HepG2 (cell line): Measurements from ENCODE around the gene NDUFAF5. TPM values are rescaled to one million over a fixed set of nuclear protein-coding genes. Genes with fewer than 3 reads are reported as not detected.

Experiments
- ATAC-seq: fragments of 200-7000 bp; cut with Tn5 transposase; 3 replicates; pipeline ENCODE4 v1.9.1; 2020; ENCODE audit warnings: mild to moderate bottlenecking, moderate library complexity
- BruUV-seq: library from RNA; stranded (reverse); fragments of 400-500 nt; replicated peaks from 2 replicates; lab custom pipeline; 2021; lab: Mats Ljungman, UMichigan
- CTCF ChIA-PET: fragments of 300-600 bp; formaldehyde crosslinking; extraction: SDS; loops from one replicate; lab custom pipeline; 2021; ENCODE audit warnings: low total read pairs, inconsistent platforms, low intra/inter-chr PET ratio; lab: Yijun Ruan, JAX
- POLR2A ChIA-PET: fragments of 350-600 bp; sonication (Branson Sonifier 250); formaldehyde crosslinking; loops from one replicate; lab custom pipeline; 2020; ENCODE audit warnings: antibody characterized with exemption, inconsistent platforms; lab: Yijun Ruan, JAX
- DNase-seq: peaks from one replicate; pipeline ENCODE4 v3.0.0-alpha.2; 2015; ENCODE audit warnings: low spot score
- FAIRE-seq: peaks from 3 replicates; lab custom pipeline; 2011; peaks lifted over from hg19 to GRCh38; lab: Jason Lieb, UNC
- H2AFZ ChIP-seq: one replicate; pipeline ENCODE4 v1.6.1; 2011; ENCODE audit warnings: low read length, inconsistent platforms
- H3K27ac ChIP-seq: fragments of 300-600 bp; 3 replicates; pipeline ENCODE4 v1.8.0; 2011; ENCODE audit warnings: mixed run types, mild to moderate bottlenecking, mixed read lengths, low read length, inconsistent platforms; ENCODE audit not compliant: insufficient read depth; ENCODE audit errors: extremely low read length
- H3K27me3 ChIP-seq, 2 experiments: fragments of 200-600 bp in 1 of 2; 2 replicates in 1 of 2; 3 replicates in 1 of 2; pipeline versions ENCODE4 v1.6.0 to v1.8.0; 2011; ENCODE audit warnings: low read length in 2 of 2, mild to moderate bottlenecking in 2 of 2, moderate library complexity in 2 of 2, inconsistent platforms in 1 of 2; ENCODE audit not compliant: insufficient read depth in 2 of 2, control insufficient read depth in 1 of 2
- H3K36me3 ChIP-seq, 2 experiments: fragments of 200-600 bp in 1 of 2; replicated peaks in 1 of 2; 2 replicates in 1 of 2; 3 replicates in 1 of 2; pipeline versions ENCODE4 v1.5.1 to v1.8.0; 2011; ENCODE audit warnings: low read length in 2 of 2, inconsistent platforms in 1 of 2; ENCODE audit not compliant: insufficient read depth in 2 of 2, control insufficient read depth in 1 of 2
- H3K4me1 ChIP-seq: 2 replicates; pipeline ENCODE4 v1.5.1; 2012; ENCODE audit warnings: low read length, inconsistent platforms; ENCODE audit not compliant: insufficient read depth
- H3K4me2 ChIP-seq: 2 replicates; pipeline ENCODE4 v1.6.0; 2011; ENCODE audit warnings: low read depth, low read length, inconsistent platforms
- H3K4me3 ChIP-seq, 3 experiments: fragments of 200-600 bp in 1 of 3; sonication (generic), shearing (Covaris generic) in 1 of 3; replicated peaks in 1 of 3; 2 replicates each; pipeline ENCODE4 v1.5.1; 2011 to 2016; ENCODE audit warnings: low read length in 3 of 3, inconsistent platforms in 2 of 3, low read depth in 2 of 3, mild to moderate bottlenecking in 2 of 3, control low read depth in 1 of 3, mixed read lengths in 1 of 3; ENCODE audit not compliant: insufficient read depth in 1 of 3
- H3K79me2 ChIP-seq: one replicate; pipeline ENCODE4 v1.6.1; 2011; ENCODE audit warnings: low read length, inconsistent platforms; ENCODE audit not compliant: insufficient read depth
- H3K9ac ChIP-seq: 2 replicates; pipeline ENCODE4 v1.6.0; 2011; ENCODE audit warnings: mild to moderate bottlenecking, low read depth, low read length, inconsistent platforms; ENCODE audit not compliant: insufficient read depth
- H3K9me3 ChIP-seq: 2 replicates; pipeline ENCODE4 v1.5.1; 2012; ENCODE audit warnings: mild to moderate bottlenecking, low read length
- H4K20me1 ChIP-seq: 2 replicates; pipeline ENCODE4 v1.6.0; 2011; ENCODE audit warnings: inconsistent platforms, mild to moderate bottlenecking, low read length, moderate library complexity; ENCODE audit not compliant: insufficient read depth
- ARID2 ChIP-seq: sonication (generic); formaldehyde crosslinking; IDR thresholded peaks from 2 replicates; pipeline ENCODE4 v1.8.1; 2022; ENCODE audit warnings: mild to moderate bottlenecking, missing genetic modification reagents, borderline replicate concordance
- DNMT3B ChIP-seq: conservative IDR thresholded peaks from 2 replicates; pipeline ENCODE4 v1.6.1; 2016; ENCODE audit warnings: missing biosample characterization, control low read depth
- GTF3A ChIP-seq: sonication (generic); formaldehyde crosslinking; conservative IDR thresholded peaks from 2 replicates; pipeline ENCODE4 v1.4.0; 2020; ENCODE audit warnings: mild to moderate bottlenecking, missing genetic modification reagents
- HNF4G ChIP-seq, 2 experiments: sonication (generic) in 1 of 2; formaldehyde crosslinking in 1 of 2; IDR thresholded peaks; 2 replicates each; pipeline versions ENCODE4 v1.4.0 to v1.6.1; 2011 to 2020; ENCODE audit warnings: borderline replicate concordance in 2 of 2, low read depth in 2 of 2, mild to moderate bottlenecking in 2 of 2, low read length in 1 of 2, missing genetic modification reagents in 1 of 2, moderate library complexity in 1 of 2
- MATR3 ChIP-seq: sonication (generic); formaldehyde crosslinking; IDR thresholded peaks from 2 replicates; pipeline ENCODE4 v1.4.0; 2020; ENCODE audit warnings: missing genetic modification reagents
- ZBTB14 ChIP-seq: sonication (generic); formaldehyde crosslinking; IDR thresholded peaks from 2 replicates; pipeline ENCODE4 v1.4.0; 2020; ENCODE audit warnings: missing genetic modification reagents
- ZBTB2 ChIP-seq: sonication (generic); formaldehyde crosslinking; IDR thresholded peaks from 2 replicates; pipeline ENCODE4 v1.8.0; 2022; ENCODE audit warnings: low read depth, missing genetic modification reagents
- ZMYM2 ChIP-seq: sonication (generic); formaldehyde crosslinking; IDR thresholded peaks from 2 replicates; pipeline ENCODE4 v1.8.0; 2022; ENCODE audit warnings: mild to moderate bottlenecking, missing genetic modification reagents
- ZNF382 ChIP-seq: sonication (generic); formaldehyde crosslinking; IDR thresholded peaks from 2 replicates; pipeline ENCODE4 v1.5.0; 2020; ENCODE audit warnings: missing genetic modification reagents, mild to moderate bottlenecking, borderline replicate concordance
- WGBS: methylation state at CpG from one replicate; pipeline ENCODE4 v1.1.6; 2017; ENCODE audit warnings: low lambda C conversion rate; 5-methylcytosine and 5-hydroxymethylcytosine counted together
- in situ Hi-C: cut with HindIII; loops from 2 replicates; pipeline ENCODE4 v1.10.0; 2017; ENCODE audit warnings: low pct_unique_long_range_greater_than_20kb; ENCODE audit not compliant: extremely low pct_ligation_motif_present
- intact Hi-C: fragments of 100-400 bp; cut with micrococcal nuclease; formaldehyde crosslinking; loops from one replicate; pipeline ENCODE4 v1.10.0; 2022; ENCODE audit not compliant: unreplicated experiment
- polyA plus RNA-seq, 8 experiments: library from polyadenylated mRNA; depleted of rRNA in 3 of 8; stranded (reverse) in 7 of 8; unstranded in 1 of 8; fragments of >200 nt; fragmentation: Illumina TruSeq in 4 of 8; extraction: Trizol in 4 of 8; gene quantifications; 2 replicates each; pipeline versions ENCODE4 v1.2.1 to v1.2.3, GENCODE V29; 2011 to 2016; ENCODE audit warnings: low read depth in 4 of 8, missing spikeins in 1 of 8, mixed read lengths in 1 of 8; ENCODE audit not compliant: insufficient read depth in 1 of 8
- total RNA-seq, 5 experiments: library from RNA; depleted of rRNA; stranded (reverse); fragments of >200 nt; fragmentation: Illumina TruSeq; extraction: Trizol; gene quantifications; 2 replicates each; pipeline ENCODE4 v1.2.3, GENCODE V29; 2016; ENCODE audit warnings: low read depth in 1 of 5
- TF ChIP-seq, protein P1 (sequence below): sonication (generic); formaldehyde crosslinking; IDR thresholded peaks from 2 replicates; pipeline ENCODE4 v1.4.0; 2020; ENCODE audit warnings: missing genetic modification reagents, mild to moderate bottlenecking, borderline replicate concordance
- TF ChIP-seq, protein P2 (sequence below), 2 experiments: sonication (generic) in 1 of 2; formaldehyde crosslinking in 1 of 2; IDR thresholded peaks; 2 replicates each; pipeline versions ENCODE4 v1.5.1 to v1.6.1; 2011 to 2020; ENCODE audit warnings: borderline replicate concordance in 1 of 2, low read depth in 1 of 2, low read length in 1 of 2, mild to moderate bottlenecking in 1 of 2, missing genetic modification reagents in 1 of 2, moderate library complexity in 1 of 2

The NDUFAF5 gene
- total and polyA plus RNA-seq, 2 of the 13 experiments (the other 11 are each of a cell fraction or from before 2014, with no cell fraction given) = 23.1 to 66.7 TPM

DNA sequence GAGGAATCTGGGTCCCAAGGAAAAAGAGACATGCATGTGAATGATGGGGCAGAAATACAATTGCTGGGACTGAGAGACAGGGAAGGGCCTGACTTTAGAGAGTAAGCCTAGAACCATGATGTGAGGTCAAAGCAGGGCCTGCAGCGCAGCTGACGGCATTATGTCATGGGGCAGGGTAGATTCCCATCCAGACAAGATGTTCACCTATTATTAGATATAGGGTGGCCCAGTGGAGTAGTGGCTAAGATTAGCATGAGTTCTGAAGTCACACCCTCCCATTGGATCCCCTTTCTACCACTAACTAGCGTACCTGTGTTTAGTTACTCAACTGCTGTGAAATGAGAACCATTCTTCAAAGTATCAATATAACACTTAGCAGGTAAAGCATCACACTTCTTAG is 39.6 kb downstream of the NDUFAF5 start:
- 70% methylated on average over 3 of the region's 3 CpGs for whole genome bisulfite sequencing
- POLR2A ChIA-PET = no interaction called here
- BruUV-seq = no TSS peak
- Histone ChIP-seq H3K9me3 (no peaks in the 10 kb centered on the region), H3K4me2 (no peak overlapping the region), H3K36me3 (no peaks in the 10 kb centered on the region), H3K27ac (no peak overlapping the region), H3K79me2 (no peaks in the 10 kb centered on the region), H3K4me3 (no peak overlapping the region), H2AFZ (no peak overlapping the region), H3K27me3 (peaks cover 0 to 3% of the 10 kb centered on the region in 2 experiments; a peak in 1 of 5 replicates), H3K9ac (no peak overlapping the region), H4K20me1 (no peaks in the 10 kb centered on the region), H3K4me1 (no peaks in the 10 kb centered on the region)
- intact Hi-C loops (loop anchor here (5.0 kb wide), 1 partner anchor 118 kb away; no protein-coding TSS in a partner anchor), in situ Hi-C loops (loop anchor here (5.0 kb wide), 1 partner anchor 233 kb away; no protein-coding TSS in a partner anchor)
- DNase-seq = no peak
- ATAC-seq = no peak
- TF ChIP-seq ZMYM2 (CRISPR knock-in tag) (no peak), ZNF382 (no peak)
- CTCF ChIA-PET = no interaction called here
- no peak for FAIRE-seq

- no peak for ATAC-seq
- Histone ChIP-seq H3K4me2 (no peak overlapping the region), H3K9me3 (no peaks in the 10 kb centered on the region), H3K4me3 (no peak overlapping the region), H4K20me1 (no peaks in the 10 kb centered on the region), H3K9ac (no peak overlapping the region), H3K36me3 (no peaks in the 10 kb centered on the region), H3K27ac (no peak overlapping the region), H3K4me1 (no peaks in the 10 kb centered on the region), H3K79me2 (no peaks in the 10 kb centered on the region), H3K27me3 (peaks cover 0 to 3% of the 10 kb centered on the region in 2 experiments; a peak in 1 of 5 replicates), H2AFZ (no peak overlapping the region)
- intact Hi-C loops (no loop called here), in situ Hi-C loops (no loop called here)
- FAIRE-seq = no peak
- 63% methylated on average over 5 of the region's 5 CpGs for WGBS
- CTCF ChIA-PET = no interaction called here
- BruUV-seq = no TSS peak
- POLR2A ChIA-PET = no interaction called here
- DNase-seq = no peak
- TF ChIP-seq DNMT3B (CRISPR knock-in tag) (no peak), ARID2 (no peak), ZBTB14 (CRISPR knock-in tag) (no peak), MATR3 (no peak), GTF3A (CRISPR knock-in tag) (no peak), HNF4G (IDR thresholded peaks at IDR 0.05; ENCODE audit: borderline replicate concordance, low read depth, low read length) (no peak), HNF4G (CRISPR knock-in tag; IDR thresholded peaks at IDR 0.05; ENCODE audit: borderline replicate concordance, low read depth) (no peak), ZBTB2 (CRISPR knock-in tag) (no peak)
- TF ChIP-seq, protein P1, sequence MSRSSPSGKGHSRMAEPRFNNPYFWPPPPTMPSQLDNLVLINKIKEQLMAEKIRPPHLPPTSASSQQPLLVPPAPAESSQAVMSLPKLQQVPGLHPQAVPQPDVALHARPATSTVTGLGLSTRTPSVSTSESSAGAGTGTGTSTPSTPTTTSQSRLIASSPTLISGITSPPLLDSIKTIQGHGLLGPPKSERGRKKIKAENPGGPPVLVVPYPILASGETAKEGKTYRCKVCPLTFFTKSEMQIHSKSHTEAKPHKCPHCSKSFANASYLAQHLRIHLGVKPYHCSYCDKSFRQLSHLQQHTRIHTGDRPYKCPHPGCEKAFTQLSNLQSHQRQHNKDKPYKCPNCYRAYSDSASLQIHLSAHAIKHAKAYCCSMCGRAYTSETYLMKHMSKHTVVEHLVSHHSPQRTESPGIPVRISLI (CRISPR knock-in tag) = no peak
- TF ChIP-seq, protein P2, sequence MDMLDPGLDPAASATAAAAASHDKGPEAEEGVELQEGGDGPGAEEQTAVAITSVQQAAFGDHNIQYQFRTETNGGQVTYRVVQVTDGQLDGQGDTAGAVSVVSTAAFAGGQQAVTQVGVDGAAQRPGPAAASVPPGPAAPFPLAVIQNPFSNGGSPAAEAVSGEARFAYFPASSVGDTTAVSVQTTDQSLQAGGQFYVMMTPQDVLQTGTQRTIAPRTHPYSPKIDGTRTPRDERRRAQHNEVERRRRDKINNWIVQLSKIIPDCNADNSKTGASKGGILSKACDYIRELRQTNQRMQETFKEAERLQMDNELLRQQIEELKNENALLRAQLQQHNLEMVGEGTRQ (IDR thresholded peaks at IDR 0.05; ENCODE audit: low read depth, low read length) = no peak
- TF ChIP-seq, protein P2 (CRISPR knock-in tag; IDR thresholded peaks at IDR 0.05; ENCODE audit: borderline replicate concordance) = no peak
Observed at GRCh38 chr20:13825465-13825864, 40.6 kb downstream of the NDUFAF5 start.
